Vagina (tissue), 2 donors: ENCODE data around the gene ZDBF2.

Experiments
- POLR2AphosphoS5 ChIP-seq, 2 donors: sonication (generic); formaldehyde crosslinking; IDR thresholded peaks; one replicate each; pipeline ENCODE4 v1.9.0; 2017; ENCODE audit warnings: antibody characterized with exemption in 2 of 2, mild to moderate bottlenecking in 2 of 2, low read depth in 1 of 2; ENCODE audit not compliant: insufficient read depth in 1 of 2
- TF ChIP-seq, protein P1 (sequence below), 3 experiments: fragments of 450-650 bp in 2 of 3; fragments of 200-600 bp in 1 of 3; sonication (generic) in 1 of 3; IDR thresholded peaks; one replicate each; pipeline ENCODE4 v1.5.1; 2017 to 2019; ENCODE audit warnings: antibody characterized with exemption in 3 of 3, mild to moderate bottlenecking in 2 of 3, moderate library complexity in 2 of 3

DNA sequence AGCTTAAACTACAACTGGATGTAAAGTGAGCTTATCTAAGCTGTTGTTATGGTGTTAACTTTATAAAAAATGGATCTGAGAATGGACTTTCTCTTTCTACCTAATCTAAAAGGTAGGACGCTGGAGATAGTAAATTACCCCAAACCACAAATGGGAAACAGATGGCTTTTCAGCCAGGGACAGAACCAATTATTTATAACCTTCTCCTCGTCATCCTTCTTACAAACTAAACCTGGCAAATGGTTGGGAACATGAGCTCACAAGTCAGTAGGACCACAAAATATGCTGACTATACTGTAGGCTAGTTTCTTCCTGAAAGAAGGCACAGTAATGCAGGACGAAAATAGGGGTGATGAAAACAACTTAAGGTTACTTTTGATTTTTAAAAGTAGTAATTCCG is 32.7 kb upstream of the ZDBF2 start:
- TF ChIP-seq, protein P1, sequence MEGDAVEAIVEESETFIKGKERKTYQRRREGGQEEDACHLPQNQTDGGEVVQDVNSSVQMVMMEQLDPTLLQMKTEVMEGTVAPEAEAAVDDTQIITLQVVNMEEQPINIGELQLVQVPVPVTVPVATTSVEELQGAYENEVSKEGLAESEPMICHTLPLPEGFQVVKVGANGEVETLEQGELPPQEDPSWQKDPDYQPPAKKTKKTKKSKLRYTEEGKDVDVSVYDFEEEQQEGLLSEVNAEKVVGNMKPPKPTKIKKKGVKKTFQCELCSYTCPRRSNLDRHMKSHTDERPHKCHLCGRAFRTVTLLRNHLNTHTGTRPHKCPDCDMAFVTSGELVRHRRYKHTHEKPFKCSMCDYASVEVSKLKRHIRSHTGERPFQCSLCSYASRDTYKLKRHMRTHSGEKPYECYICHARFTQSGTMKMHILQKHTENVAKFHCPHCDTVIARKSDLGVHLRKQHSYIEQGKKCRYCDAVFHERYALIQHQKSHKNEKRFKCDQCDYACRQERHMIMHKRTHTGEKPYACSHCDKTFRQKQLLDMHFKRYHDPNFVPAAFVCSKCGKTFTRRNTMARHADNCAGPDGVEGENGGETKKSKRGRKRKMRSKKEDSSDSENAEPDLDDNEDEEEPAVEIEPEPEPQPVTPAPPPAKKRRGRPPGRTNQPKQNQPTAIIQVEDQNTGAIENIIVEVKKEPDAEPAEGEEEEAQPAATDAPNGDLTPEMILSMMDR (IDR thresholded peaks at IDR 0.05): no peak
- TF ChIP-seq POLR2AphosphoS5 (IDR thresholded peaks at IDR 0.05; ENCODE audit: insufficient read depth in 1 of 2, low read depth in 1 of 2): no peak
